Coronary artery (tissue), 2 donors: ENCODE data around the gene MYEOV.

Experiments used
- DNase-seq: peaks from one replicate; pipeline ENCODE4 v3.0.0-alpha.2; 2017; ENCODE audit warnings: low spot score
- H3K27ac ChIP-seq, 2 donors: fragments of 200-600 bp; sonication (generic); one replicate each; pipeline ENCODE4 v1.5.1; 2016 to 2019
- H3K4me3 ChIP-seq: fragments of 200-600 bp; sonication (generic); 2 replicates; pipeline ENCODE4 v1.5.1; 2016; ENCODE audit warnings: mild to moderate bottlenecking, moderate library complexity
- TF ChIP-seq, protein P1 (sequence below): fragments of 200-600 bp; sonication (generic); IDR thresholded peaks from one replicate; pipeline ENCODE4 v1.5.1; 2019; ENCODE audit warnings: antibody characterized with exemption

MYEOV gene

DNA sequence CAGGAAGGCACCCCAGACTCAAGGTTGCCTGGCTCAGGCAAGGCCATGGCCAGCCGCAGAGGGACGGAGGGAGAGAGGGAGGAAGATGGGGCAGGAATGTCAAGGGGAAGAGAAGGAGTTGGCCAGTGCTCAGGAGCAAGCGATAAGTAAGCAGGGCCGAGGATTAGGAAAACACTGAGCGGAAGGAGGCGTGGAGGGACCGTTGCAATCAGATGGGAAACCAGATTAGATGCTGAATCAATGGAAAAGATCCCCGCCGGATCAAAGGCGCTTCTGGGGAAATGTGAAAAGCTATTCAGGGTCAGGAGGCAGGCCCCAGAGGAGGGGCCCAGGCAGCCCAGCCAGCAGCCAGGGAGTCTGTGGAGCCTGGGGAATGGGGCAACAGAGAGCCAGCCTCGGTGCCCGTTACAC lies 26.6 kb upstream of the MYEOV start:
- Histone ChIP-seq H3K27ac (no peak overlapping the region), H3K4me3 (no peak overlapping the region)
- TF ChIP-seq, protein P1, sequence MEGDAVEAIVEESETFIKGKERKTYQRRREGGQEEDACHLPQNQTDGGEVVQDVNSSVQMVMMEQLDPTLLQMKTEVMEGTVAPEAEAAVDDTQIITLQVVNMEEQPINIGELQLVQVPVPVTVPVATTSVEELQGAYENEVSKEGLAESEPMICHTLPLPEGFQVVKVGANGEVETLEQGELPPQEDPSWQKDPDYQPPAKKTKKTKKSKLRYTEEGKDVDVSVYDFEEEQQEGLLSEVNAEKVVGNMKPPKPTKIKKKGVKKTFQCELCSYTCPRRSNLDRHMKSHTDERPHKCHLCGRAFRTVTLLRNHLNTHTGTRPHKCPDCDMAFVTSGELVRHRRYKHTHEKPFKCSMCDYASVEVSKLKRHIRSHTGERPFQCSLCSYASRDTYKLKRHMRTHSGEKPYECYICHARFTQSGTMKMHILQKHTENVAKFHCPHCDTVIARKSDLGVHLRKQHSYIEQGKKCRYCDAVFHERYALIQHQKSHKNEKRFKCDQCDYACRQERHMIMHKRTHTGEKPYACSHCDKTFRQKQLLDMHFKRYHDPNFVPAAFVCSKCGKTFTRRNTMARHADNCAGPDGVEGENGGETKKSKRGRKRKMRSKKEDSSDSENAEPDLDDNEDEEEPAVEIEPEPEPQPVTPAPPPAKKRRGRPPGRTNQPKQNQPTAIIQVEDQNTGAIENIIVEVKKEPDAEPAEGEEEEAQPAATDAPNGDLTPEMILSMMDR = no peak
- DNase-seq = no peak

DNA sequence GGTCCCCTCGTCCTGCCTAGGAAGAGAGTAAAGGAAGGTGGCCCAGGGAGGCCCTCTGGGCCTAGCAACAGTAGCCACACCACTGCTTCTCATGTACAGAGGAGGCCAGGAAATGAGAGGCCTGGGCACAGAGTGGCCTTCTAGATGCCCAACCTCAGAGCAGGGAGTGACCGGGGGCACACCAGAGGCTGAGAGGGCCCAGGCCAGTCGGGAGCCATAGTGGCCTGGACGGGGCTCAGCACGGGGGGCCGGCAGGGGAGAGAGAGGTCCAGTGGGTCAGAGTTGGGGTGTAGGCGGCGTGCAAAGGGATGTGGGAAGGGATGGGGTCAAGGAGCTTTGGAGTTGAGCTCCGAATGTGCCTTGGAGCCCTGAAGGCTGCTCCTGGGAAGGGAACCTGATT lies 25.0 kb upstream of the MYEOV start:
- Histone ChIP-seq H3K27ac (no peak overlapping the region), H3K4me3 (no peak overlapping the region)
- DNase-seq = no peak
- TF ChIP-seq, protein P1 = no peak

DNA sequence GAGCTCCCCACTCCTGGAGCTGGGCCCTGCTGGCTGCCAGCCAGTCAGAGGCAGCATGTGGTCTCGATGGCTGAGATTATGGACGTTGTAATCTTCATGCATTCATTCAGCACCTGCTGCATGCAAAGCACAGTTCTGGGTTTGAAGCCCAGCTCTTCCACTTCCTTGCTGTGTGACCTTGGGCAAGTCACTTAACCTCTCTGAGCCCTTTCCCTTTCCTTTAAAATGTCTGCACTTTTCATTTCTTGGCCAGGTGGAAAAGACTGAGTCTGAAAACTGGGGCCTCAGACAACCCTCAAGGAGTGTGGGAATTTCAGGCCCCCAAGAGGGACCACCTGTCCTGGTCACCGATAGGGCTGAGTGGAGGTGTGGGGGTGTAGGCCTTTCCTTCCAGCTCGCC lies 24.6 kb upstream of the MYEOV start:
- H3K4me3 ChIP-seq = no peak overlapping the region
- DNase-seq = no peak
- TF ChIP-seq, protein P1 = no peak
- H3K27ac ChIP-seq = no peak overlapping the region

DNA sequence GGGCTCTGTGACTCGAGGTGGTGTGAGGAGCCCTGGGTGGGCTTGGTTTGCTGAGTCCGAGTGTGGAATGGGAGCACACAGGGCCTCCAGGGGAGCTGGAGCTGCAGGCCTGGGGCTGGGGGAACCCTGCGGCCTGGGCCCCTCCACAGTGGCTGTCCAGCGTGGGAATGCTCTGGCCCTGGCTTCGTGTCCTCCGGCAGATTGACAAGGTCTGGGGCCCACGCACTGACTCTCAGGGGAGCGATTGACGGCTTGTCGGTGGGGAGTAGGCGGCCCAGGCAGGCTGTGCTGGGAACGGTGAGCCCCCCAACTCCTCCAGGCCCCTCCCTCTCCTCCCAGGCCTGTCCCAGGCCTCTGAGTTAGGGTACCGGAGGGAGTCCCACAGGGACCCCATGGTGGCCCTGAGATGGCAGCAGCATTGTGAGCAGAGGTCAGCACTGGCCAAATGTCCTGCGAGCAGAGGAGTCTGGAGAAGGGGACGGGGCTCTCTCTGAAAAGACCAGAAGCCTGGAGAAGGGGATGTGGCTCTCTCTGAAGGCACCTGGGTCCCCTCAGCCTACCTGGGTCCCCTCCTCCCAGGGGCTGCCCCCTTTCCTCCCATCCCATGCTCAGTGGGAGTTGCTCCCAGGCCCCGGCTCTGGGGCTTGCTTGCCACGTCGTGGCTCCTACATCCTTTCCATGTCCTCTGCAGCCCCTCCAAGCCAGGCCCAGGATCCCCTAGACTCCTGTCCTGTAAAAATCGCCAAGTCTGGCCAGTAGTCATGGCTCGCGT lies 23.8 kb upstream of the MYEOV start:
- Histone ChIP-seq H3K27ac (no peak overlapping the region), H3K4me3 (no peak overlapping the region)
- TF ChIP-seq, protein P1 = no peak
- no peak for DNase-seq

DNA sequence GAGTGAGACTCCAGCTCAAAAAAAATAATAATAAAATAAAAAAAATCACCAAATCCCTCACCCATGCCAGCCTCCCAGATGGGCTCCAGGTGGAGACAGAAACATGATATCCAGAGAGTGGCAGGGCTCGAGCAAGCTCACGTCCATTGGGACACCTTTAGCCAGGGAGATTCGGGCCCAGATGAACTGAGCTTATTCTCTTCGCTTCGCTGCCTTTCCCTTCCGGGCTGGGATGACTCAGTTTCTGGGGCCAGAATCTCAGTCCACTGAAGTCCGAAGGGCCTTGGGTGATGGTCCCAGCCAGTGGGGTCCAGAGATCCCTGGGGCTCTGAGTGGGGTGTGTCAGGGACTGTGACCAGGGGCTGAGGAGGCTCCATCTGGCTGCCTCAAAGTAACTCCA lies 23.0 kb upstream of the MYEOV start:
- no peak overlapping the region for H3K27ac ChIP-seq
- TF ChIP-seq, protein P1 = no peak
- H3K4me3 ChIP-seq = no peak overlapping the region
- DNase-seq = no peak

DNA sequence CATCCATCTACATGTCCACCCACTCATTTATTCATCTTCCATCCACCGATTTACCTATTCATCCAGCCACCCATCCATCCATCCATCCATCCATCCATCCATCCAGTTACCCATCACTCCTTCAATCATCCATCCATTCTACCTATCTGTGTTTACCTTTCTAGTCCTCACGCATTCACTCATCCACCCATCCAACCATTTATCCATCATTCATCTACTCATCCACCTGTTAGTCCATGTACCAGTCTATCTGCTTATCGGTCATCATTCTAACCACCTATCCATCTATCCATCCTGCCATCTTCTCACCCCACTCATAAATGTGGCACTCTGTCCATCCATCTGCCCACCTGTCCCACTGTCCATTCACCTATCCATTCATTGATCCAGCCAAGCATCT lies 21.9 kb upstream of the MYEOV start:
- TF ChIP-seq, protein P1 = no peak
- no peak overlapping the region for H3K27ac ChIP-seq
- H3K4me3 ChIP-seq = no peak overlapping the region
- DNase-seq = no peak

DNA sequence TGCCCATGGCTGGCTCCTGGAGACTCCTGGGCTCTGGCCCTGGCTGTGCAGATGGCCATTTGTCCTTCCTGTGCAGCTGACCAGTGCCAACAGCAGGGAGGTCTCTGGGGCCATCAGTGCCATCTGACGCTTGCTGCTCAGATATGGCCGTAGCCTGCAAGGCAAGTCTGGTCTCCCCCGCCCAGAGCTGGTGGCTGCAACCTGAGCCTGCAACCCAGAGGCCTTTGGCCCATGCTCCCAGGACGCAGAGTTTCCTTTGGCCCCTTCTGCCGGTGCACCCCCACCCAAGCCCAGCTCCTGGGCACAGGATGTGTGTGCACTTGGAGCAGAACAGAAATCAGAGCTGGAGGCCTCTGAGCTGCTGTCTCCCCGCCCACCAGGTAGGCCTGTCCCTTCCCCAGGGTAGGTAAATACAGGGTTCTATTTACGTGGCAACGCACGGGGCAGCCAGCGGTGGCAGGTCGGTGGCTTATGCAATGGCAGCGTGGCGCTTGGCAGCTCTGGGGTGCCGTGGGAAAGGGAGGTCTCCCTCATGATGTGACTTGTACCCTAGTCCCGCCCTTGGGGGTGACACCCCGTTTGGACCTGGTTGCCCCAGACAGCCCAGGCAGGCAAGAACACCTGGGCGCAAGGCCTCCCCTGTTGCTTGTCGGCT lies 21.0 kb upstream of the MYEOV start:
- DNase-seq = no peak
- TF ChIP-seq, protein P1 = no peak
- H3K27ac ChIP-seq = no peak overlapping the region
- H3K4me3 ChIP-seq = no peak overlapping the region
